NOMO-1 (cell line): Measurements from ENCODE around the gene FYB1.

Experiments
- DNase-seq, 2 experiments: peaks; one replicate each; lab custom pipeline; 2025; ENCODE audit not compliant: unreplicated experiment in 2 of 2; lab: John Stamatoyannopoulos, UW

Gene FYB1

GRCh38 chr5:39137391-39137790 is 82.0 kb downstream of the FYB1 start:
- DNase-seq = no peak

- DNase-seq = no peak
Measured at GRCh38 chr5:39132792-39133191, 86.6 kb downstream of the FYB1 start.

DNA sequence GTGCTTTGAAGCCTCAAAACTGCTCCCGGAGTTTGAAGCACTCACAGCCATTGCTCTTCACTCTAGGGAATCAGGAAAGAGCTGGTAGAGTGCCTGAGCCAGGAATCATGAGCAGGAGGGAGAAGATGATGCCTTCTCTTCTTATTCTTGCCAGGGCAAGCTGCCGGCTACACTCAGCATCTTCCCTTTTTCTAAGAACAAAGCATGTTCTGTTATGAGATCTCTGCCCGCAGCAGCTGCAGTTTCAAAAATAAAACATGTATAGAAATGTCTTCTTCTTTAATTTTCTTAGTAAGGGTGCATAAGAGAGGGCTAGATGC is 87.3 kb downstream of the FYB1 start:
- DNase-seq = no peak

DNA sequence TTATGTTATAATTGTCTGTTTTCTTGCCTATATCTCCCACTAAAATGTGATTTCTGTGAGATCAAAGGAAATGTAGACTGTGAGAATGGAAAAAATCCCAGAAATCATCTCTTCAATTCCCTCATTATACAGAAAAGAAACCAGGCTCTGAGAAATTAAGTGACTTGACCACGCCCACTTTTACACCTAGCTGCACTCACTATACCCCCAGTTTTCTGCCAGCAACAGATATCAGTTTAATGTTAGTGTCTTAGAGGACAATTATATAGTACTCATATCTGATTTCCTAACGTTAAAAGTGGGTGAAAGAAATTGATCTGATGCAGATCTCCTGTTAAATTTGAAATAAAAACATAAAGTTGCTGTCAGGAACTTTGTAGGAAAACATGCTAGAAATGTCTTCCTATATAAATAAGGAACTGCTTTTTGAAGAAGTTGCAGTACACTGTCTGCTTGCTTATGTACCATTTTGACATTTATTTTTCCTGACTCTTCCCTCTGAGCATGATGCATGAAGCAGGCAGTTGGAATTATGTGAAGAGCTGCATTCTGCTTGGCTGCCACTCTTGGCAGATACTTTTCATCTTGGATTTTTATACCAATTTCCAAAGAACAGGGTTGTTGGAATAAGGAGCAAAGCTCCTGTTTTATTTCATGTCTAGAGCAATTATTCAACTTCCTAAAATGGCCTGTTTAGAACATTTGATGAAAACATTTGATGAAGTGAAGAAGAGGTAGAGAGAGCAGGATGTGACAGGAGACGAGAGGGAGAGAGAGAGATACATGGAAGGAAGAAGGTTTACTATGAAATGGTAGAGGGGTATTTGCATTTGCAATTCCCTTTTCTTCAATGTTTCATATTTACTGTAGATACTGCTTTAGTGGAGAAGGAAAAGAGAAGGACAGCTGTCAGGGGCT is 87.9 kb downstream of the FYB1 start:
- DNase-seq = no peak

DNA sequence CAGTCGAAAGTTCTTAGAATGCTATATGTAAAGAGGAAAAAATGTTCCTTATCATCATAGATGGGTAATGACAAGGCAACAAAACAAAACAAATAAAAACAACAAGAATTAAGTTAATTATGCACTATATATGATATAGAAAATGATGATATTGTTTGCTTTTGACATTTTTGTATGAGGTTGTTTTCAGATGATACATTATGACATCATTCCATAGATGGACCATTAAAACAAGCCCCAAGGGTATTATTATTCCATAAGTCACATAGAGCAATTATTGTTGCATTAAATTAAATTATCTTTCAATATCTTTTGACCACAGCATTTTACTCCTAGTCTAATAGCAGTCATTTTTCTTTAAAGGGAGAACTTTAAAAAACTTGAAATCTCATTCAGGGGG is 88.6 kb downstream of the FYB1 start:
- no peak for DNase-seq

GRCh38 chr5:39121922-39122321 is 97.4 kb downstream of the FYB1 start:
- DNase-seq = no peak

DNA sequence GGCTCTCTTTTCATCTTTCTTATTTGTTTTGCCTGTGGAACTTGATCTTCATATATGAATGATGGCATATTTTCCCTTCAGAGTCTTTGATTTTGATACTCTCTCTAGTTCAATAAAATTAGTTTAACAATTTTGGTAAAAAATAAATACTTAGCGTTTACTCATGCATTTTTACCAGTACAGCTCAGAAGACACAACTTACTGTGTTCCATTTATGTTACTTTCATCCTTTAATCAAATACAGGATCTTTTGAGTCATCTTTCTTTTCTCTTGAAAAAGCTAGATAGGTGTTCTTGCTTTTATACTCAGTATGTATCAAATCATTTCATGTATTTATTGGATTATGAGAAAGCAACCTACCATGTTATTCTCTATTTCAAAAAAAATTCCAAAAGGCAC is 98.0 kb downstream of the FYB1 start:
- DNase-seq = no peak

- no peak for DNase-seq
Measured at GRCh38 chr5:39120052-39120420, 99.3 kb downstream of the FYB1 start.

GRCh38 chr5:39119404-39120051 is 99.8 kb downstream of the FYB1 start:
- no peak for DNase-seq

GRCh38 chr5:39118638-39119037 is 100.7 kb downstream of the FYB1 start:
- no peak for DNase-seq

- no peak for DNase-seq
Measured at GRCh38 chr5:39117401-39117800, 102.0 kb downstream of the FYB1 start.

- no peak for DNase-seq
Measured at GRCh38 chr5:39116344-39117170, 102.8 kb downstream of the FYB1 start.

GRCh38 chr5:39115644-39116343 is 103.6 kb downstream of the FYB1 start:
- no peak for DNase-seq

- DNase-seq = no peak
Measured at GRCh38 chr5:39114155-39114554, 105.2 kb downstream of the FYB1 start.

DNA sequence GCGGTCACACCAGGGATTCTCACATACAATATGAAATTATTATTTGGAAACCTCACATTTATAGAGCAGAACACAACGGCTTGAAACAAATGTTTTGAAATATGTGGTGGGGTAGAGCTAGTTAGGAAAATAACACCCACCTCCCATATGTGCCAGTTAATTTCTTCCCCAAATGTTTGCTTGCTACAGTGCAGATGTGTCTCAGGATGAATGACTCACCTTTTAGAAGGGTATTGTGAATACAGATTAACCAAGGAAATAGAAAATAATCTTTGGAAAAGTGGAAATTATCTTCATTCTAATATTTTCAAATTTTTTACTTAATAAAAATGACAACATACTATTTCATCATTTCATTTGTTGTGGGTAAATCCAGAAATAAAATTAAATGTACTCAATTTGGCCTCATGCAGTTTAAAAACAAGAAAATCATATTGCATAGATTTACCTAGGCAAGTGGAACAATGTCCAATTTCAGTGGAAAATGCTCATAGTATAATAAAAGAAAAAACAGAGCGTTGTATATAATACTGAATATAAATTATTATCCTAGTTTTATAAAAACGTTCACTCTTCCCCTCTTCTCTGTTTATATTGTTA is 105.9 kb downstream of the FYB1 start:
- no peak for DNase-seq

DNA sequence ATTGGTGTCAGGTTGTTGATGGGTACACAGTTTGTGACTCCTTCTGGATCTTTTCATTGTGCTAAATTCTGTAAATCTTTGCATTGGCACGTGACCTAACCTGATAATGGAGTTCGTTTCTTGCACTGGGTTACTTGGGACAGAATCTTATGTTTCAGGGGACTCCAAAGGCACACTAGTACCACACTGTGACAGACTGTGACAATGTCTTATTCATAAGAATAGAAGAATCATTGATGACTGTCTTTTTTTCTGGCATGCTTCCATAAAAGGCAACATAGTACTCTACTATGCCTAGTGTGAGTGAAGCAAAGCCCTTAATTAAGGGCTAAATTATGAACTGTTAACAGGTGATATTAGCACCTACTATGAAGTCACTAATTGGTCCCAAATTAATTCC is 109.8 kb downstream of the FYB1 start:
- no peak for DNase-seq

DNA sequence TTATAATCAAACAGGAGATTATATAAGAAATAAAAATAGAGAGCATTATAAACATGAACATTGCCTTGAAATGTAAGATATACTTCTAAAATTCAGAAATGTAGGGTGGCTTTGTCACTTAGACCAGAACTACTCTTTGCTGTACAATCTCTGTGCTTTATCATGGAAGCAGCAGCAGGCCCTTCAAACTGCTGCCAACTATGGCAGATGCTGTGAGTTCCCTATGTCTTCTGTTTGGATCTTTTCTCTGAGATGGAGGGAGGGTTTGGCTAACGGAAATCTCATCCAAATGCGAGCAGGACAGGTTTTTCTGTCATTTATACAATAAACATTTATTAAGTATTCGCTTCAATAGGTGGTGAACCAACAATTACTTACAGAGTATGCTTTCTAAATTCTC is 110.4 kb downstream of the FYB1 start:
- no peak for DNase-seq

DNA sequence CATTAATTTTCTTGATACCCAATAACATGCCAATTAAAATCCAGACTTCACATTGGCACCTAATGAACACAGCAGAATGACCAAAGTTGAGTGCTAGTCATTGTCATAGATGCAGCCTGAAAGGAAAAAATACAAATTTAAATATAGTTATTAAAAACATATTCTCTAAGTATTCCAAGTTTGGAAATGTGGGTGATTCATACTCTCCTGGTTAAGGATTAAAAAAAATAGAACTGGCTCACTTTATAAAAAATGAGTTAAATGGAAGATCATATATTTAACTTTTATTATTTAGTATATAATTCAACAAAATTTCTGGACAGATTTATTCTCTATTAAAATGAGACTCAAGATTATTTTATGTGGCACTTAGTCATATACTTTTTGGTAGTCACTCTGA is 112.0 kb downstream of the FYB1 start:
- no peak for DNase-seq

GRCh38 chr5:39106322-39106721 is 113.0 kb downstream of the FYB1 start:
- no peak for DNase-seq

DNA sequence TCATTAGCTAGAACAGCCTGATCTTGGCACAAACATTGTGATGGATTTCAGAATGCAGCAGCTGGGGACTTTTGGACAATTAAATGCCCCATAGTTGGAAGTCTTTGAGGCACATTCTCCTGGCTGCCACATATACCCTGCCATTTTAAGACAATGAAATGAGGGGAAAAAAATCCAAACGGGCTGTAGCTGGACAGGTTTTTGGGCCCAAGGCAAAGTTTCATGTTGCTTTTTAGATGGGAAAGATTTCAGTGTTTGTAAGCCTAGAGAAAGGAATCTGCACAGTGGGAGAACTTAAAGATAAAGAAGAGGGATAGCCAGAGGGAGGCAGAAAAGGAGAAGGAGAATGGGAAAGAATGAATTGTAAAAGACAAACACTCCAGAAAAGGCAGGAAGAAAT is 115.1 kb downstream of the FYB1 start:
- no peak for DNase-seq
